ENCODE data around the gene CIT. TPM values are rescaled to one million over a fixed set of nuclear protein-coding genes. Genes with fewer than 3 reads are reported as not detected.

Gene CIT
- total and polyA plus RNA-seq, 4 donors: 0.31 to 24.7 (median 1.8) TPM

DNA sequence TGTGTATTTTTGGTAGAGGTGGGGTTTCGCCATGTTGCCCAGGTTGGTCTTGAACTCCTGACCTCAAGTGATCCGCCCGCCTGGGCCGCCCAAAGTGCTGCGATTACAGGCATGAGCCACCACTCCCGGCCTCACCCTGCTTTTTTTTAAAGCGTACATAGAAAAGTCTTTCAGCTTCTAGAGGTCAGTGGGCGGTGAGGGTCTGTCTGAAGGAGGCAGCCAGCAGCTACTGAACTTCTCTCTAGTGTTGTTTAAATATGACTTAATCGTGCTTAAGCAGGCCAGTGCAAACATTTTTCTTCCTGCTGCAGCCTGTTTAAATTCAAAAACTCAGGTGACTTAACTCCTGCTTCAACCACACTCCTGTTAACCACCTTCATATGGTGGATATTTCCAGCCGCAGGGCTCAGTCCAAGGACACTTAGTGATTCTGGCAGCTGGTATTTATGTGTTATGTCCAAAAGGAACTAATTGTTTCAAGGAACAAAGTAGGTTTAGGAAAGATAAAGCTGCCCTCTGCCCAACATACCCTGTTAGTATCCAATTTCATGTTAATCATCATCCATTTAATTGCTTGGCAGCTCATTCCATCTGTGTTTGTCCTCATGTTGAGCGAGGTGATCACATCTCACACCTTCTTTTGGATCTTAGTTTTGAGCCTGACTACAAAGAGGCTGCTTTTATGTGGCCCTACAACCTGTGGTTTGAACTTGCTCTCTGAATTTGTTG, 207.2 kb downstream of the CIT start:
- DNase-seq (ENCODE audit: low spot score): no peak
- peaks cover 3 to 33% (median 15%) of the 10 kb centered on the region in 4 donors for H3K36me3 ChIP-seq (ENCODE audit: control insufficient read depth in 4 of 4, insufficient read depth in 3 of 4, low read depth in 1 of 4, low read length in 3 of 4)
- 36% methylated on average over 11 of the region's 11 CpGs for WGBS
- peaks cover 4 to 24% (median 16%) of the 10 kb centered on the region in 4 donors for H3K4me1 ChIP-seq (ENCODE audit: control insufficient read depth in 4 of 4, insufficient read depth in 4 of 4, low read length in 3 of 4)
- no peaks in the 10 kb centered on the region for H3K27me3 ChIP-seq (ENCODE audit: control insufficient read depth in 4 of 4, insufficient read depth in 4 of 4, low read length in 3 of 4)
- H3K9me3 ChIP-seq (ENCODE audit: control insufficient read depth in 4 of 4, low read length in 3 of 4): no peaks in the 10 kb centered on the region
- peak overlapping the region in 1 of 2 donors; percentile 14 for H3K27ac ChIP-seq (ENCODE audit: low read depth in 1 of 2, low read length in 2 of 2)
- TF ChIP-seq RXRA (IDR thresholded peaks at IDR 0.05): peak in 1 of 2 donors; percentile 39
- peak in 1 of 2 donors; percentile 42 for TF ChIP-seq HNF4A (conservative IDR thresholded peaks at IDR 0.05)
- TF ChIP-seq JUND (IDR thresholded peaks at IDR 0.05): no peak
- H3K4me3 ChIP-seq (ENCODE audit: low read depth in 1 of 3, low read length in 3 of 3): peak overlapping the region in 1 of 3 donors; percentile 2
- no peak overlapping the region for H3K9ac ChIP-seq (ENCODE audit: low read depth in 1 of 2, low read length in 2 of 2)

- peak overlapping the region; percentile 65 to 88 for H3K27ac ChIP-seq (ENCODE audit: low read depth in 1 of 2, low read length in 2 of 2)
- H3K4me1 ChIP-seq (ENCODE audit: control insufficient read depth in 4 of 4, insufficient read depth in 4 of 4, low read length in 3 of 4): peaks cover 4 to 24% (median 16%) of the 10 kb centered on the region in 4 donors
- no peaks in the 10 kb centered on the region for H3K9me3 ChIP-seq (ENCODE audit: control insufficient read depth in 4 of 4, low read length in 3 of 4)
- peak overlapping the region; percentile 81 to 99 (median 92) for H3K4me3 ChIP-seq (ENCODE audit: low read depth in 1 of 3, low read length in 3 of 3)
- DNase-seq (ENCODE audit: low spot score): no peak
- TF ChIP-seq NR2F2 (IDR thresholded peaks at IDR 0.05) (no peak), YY1 (IDR thresholded peaks at IDR 0.05) (no peak), HNF4A (conservative IDR thresholded peaks at IDR 0.05) (no peak), FOXA2 (IDR thresholded peaks at IDR 0.05) (no peak), FOXA1 (IDR thresholded peaks at IDR 0.05) (no peak), RXRA (IDR thresholded peaks at IDR 0.05) (no peak), GABPA (IDR thresholded peaks at IDR 0.05 in 1 of 2, conservative IDR thresholded peaks at IDR 0.05 in 1 of 2) (no peak), ATF3 (IDR thresholded peaks at IDR 0.05) (no peak), HNF4G (IDR thresholded peaks at IDR 0.05) (no peak), TAF1 (conservative IDR thresholded peaks at IDR 0.05) (no peak), JUND (IDR thresholded peaks at IDR 0.05) (no peak), MAX (IDR thresholded peaks at IDR 0.05) (no peak), SP1 (IDR thresholded peaks at IDR 0.05) (no peak), RAD21 (IDR thresholded peaks at IDR 0.05) (no peak), EGR1 (IDR thresholded peaks at IDR 0.05; ENCODE audit: low read depth in 2 of 2) (no peak)
- TF ChIP-seq, protein P1, sequence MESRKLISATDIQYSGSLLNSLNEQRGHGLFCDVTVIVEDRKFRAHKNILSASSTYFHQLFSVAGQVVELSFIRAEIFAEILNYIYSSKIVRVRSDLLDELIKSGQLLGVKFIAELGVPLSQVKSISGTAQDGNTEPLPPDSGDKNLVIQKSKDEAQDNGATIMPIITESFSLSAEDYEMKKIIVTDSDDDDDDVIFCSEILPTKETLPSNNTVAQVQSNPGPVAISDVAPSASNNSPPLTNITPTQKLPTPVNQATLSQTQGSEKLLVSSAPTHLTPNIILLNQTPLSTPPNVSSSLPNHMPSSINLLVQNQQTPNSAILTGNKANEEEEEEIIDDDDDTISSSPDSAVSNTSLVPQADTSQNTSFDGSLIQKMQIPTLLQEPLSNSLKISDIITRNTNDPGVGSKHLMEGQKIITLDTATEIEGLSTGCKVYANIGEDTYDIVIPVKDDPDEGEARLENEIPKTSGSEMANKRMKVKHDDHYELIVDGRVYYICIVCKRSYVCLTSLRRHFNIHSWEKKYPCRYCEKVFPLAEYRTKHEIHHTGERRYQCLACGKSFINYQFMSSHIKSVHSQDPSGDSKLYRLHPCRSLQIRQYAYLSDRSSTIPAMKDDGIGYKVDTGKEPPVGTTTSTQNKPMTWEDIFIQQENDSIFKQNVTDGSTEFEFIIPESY (IDR thresholded peaks at IDR 0.05): no peak
- TF ChIP-seq, protein P2, sequence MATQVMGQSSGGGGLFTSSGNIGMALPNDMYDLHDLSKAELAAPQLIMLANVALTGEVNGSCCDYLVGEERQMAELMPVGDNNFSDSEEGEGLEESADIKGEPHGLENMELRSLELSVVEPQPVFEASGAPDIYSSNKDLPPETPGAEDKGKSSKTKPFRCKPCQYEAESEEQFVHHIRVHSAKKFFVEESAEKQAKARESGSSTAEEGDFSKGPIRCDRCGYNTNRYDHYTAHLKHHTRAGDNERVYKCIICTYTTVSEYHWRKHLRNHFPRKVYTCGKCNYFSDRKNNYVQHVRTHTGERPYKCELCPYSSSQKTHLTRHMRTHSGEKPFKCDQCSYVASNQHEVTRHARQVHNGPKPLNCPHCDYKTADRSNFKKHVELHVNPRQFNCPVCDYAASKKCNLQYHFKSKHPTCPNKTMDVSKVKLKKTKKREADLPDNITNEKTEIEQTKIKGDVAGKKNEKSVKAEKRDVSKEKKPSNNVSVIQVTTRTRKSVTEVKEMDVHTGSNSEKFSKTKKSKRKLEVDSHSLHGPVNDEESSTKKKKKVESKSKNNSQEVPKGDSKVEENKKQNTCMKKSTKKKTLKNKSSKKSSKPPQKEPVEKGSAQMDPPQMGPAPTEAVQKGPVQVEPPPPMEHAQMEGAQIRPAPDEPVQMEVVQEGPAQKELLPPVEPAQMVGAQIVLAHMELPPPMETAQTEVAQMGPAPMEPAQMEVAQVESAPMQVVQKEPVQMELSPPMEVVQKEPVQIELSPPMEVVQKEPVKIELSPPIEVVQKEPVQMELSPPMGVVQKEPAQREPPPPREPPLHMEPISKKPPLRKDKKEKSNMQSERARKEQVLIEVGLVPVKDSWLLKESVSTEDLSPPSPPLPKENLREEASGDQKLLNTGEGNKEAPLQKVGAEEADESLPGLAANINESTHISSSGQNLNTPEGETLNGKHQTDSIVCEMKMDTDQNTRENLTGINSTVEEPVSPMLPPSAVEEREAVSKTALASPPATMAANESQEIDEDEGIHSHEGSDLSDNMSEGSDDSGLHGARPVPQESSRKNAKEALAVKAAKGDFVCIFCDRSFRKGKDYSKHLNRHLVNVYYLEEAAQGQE (IDR thresholded peaks at IDR 0.05): no peak
- TF ChIP-seq, protein P3, sequence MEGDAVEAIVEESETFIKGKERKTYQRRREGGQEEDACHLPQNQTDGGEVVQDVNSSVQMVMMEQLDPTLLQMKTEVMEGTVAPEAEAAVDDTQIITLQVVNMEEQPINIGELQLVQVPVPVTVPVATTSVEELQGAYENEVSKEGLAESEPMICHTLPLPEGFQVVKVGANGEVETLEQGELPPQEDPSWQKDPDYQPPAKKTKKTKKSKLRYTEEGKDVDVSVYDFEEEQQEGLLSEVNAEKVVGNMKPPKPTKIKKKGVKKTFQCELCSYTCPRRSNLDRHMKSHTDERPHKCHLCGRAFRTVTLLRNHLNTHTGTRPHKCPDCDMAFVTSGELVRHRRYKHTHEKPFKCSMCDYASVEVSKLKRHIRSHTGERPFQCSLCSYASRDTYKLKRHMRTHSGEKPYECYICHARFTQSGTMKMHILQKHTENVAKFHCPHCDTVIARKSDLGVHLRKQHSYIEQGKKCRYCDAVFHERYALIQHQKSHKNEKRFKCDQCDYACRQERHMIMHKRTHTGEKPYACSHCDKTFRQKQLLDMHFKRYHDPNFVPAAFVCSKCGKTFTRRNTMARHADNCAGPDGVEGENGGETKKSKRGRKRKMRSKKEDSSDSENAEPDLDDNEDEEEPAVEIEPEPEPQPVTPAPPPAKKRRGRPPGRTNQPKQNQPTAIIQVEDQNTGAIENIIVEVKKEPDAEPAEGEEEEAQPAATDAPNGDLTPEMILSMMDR (IDR thresholded peaks at IDR 0.05; ENCODE audit: low read depth, low read length, missing input control): no peak
- 3% methylated on average over 14 of the region's 14 CpGs for WGBS
- peak overlapping the region; percentile 66 to 84 for H3K9ac ChIP-seq (ENCODE audit: low read depth in 1 of 2, low read length in 2 of 2)
- H3K36me3 ChIP-seq (ENCODE audit: control insufficient read depth in 4 of 4, insufficient read depth in 3 of 4, low read depth in 1 of 4, low read length in 3 of 4): peaks cover 3 to 18% (median 7%) of the 10 kb centered on the region in 4 donors
- H3K27me3 ChIP-seq (ENCODE audit: control insufficient read depth in 4 of 4, insufficient read depth in 4 of 4, low read length in 3 of 4): no peaks in the 10 kb centered on the region
These were observed 208.7 kb downstream of the CIT start for GRCh38 chr12:119668324-119668841.
